Measurements from ENCODE around the gene CASP2. TPM values are rescaled to one million over a fixed set of nuclear protein-coding genes. Genes with fewer than 3 reads are reported as not detected.
"Not testable (repeated sequence)": the region's sequence is repeated elsewhere in the genome, so short reads cannot be mapped to it uniquely, and the experiment has no call there.

Gene CASP2
- polyA plus RNA-seq, 6 donors from 2014 or later, result 4.2 to 42.7 (median 23.9) TPM

- no peaks in the 10 kb centered on the region for H3K27me3 Mint-ChIP-seq
- H3K4me1 Mint-ChIP-seq, result peaks cover 42 to 71% (median 56%) of the 10 kb centered on the region in 3 donors
- ATAC-seq (ENCODE audit: low read depth in 2 of 2) (no peak), DNase-seq (no peak)
- H3K4me3 Mint-ChIP-seq, result peak overlapping the region; percentile 93 to 99 (median 98)
- peak overlapping the region; percentile 88 to 97 (median 92) for H3K27ac Mint-ChIP-seq
- H3K9me3 Mint-ChIP-seq, result no peaks in the 10 kb centered on the region
- peaks cover 0 to 7% of the 10 kb centered on the region in 2 donors for H3K36me3 Mint-ChIP-seq
These were observed 714 bp upstream of the CASP2 start for GRCh38 chr7:143287339-143287934.

- DNase-seq (no peak), ATAC-seq (ENCODE audit: low read depth in 2 of 2) (no peak)
- Mint-ChIP-seq H3K27ac (peak overlapping the region in 5 of 6 donors; percentile 90 to 96 (median 95)), H3K36me3 (peaks cover 0 to 7% of the 10 kb centered on the region in 2 donors), H3K4me1 (peaks cover 35 to 71% (median 48%) of the 10 kb centered on the region in 3 donors), H3K4me3 (peak overlapping the region; percentile 93 to 99 (median 98)), H3K9me3 (no peaks in the 10 kb centered on the region), H3K27me3 (no peaks in the 10 kb centered on the region)
These were observed 685 bp downstream of the CASP2 start for GRCh38 chr7:143288836-143289235.

GRCh38 chr7:143289421-143289820 lies 1.3 kb downstream of the CASP2 start:
- H3K27ac Mint-ChIP-seq, result peak overlapping the region in 3 of 6 donors; percentile 4 to 95 (median 54)
- peaks cover 6 to 10% of the 10 kb centered on the region in 2 donors for H3K36me3 Mint-ChIP-seq
- H3K4me1 Mint-ChIP-seq, result peaks cover 29 to 69% (median 44%) of the 10 kb centered on the region in 3 donors
- H3K27me3 Mint-ChIP-seq, result no peaks in the 10 kb centered on the region
- no peaks in the 10 kb centered on the region for H3K9me3 Mint-ChIP-seq
- ATAC-seq (ENCODE audit: low read depth in 2 of 2), result no peak
- no peak for DNase-seq
- H3K4me3 Mint-ChIP-seq, result peak overlapping the region; percentile 93 to 99 (median 98)

- not testable (repeated sequence) for H3K27me3 Mint-ChIP-seq; ATAC-seq (ENCODE audit: low read depth in 2 of 2); DNase-seq; H3K9me3 Mint-ChIP-seq
- H3K4me1 Mint-ChIP-seq, result peaks cover 27 to 68% (median 44%) of the 10 kb centered on the region in 3 donors
- peak overlapping the region in 2 of 6 donors; percentile 32 to 62 for H3K27ac Mint-ChIP-seq
- peaks cover 8 to 15% of the 10 kb centered on the region in 2 donors for H3K36me3 Mint-ChIP-seq
- H3K4me3 Mint-ChIP-seq, result peak overlapping the region; percentile 93 to 99 (median 98)
These were observed 1.7 kb downstream of the CASP2 start for GRCh38 chr7:143289888-143290287.

- Mint-ChIP-seq H3K36me3 (peaks cover 10 to 15% of the 10 kb centered on the region in 2 donors), H3K27ac (peak overlapping the region in 2 of 6 donors; percentile 11 to 29), H3K27me3 (no peaks in the 10 kb centered on the region), H3K9me3 (no peaks in the 10 kb centered on the region), H3K4me1 (peaks cover 28 to 71% (median 43%) of the 10 kb centered on the region in 3 donors), H3K4me3 (peak overlapping the region; percentile 93 to 99 (median 98))
- ATAC-seq (ENCODE audit: low read depth in 2 of 2) (no peak), DNase-seq (no peak)
These were observed 2.1 kb downstream of the CASP2 start for GRCh38 chr7:143290293-143290692.

- Mint-ChIP-seq H3K4me3 (no peak overlapping the region), H3K9me3 (no peaks in the 10 kb centered on the region), H3K36me3 (peaks cover 21% of the 10 kb centered on the region in 2 donors), H3K27ac (no peak overlapping the region), H3K27me3 (no peaks in the 10 kb centered on the region), H3K4me1 (peaks cover 37 to 72% (median 52%) of the 10 kb centered on the region in 3 donors)
- ATAC-seq (ENCODE audit: low read depth in 2 of 2) (no peak), DNase-seq (no peak)
These were observed 4.7 kb downstream of the CASP2 start for GRCh38 chr7:143292876-143293275.

- Mint-ChIP-seq H3K27me3 (no peaks in the 10 kb centered on the region), H3K4me3 (peak overlapping the region in 1 of 8 donors; percentile 8), H3K4me1 (peaks cover 30 to 56% (median 35%) of the 10 kb centered on the region in 3 donors), H3K9me3 (no peaks in the 10 kb centered on the region), H3K36me3 (peaks cover 35 to 36% of the 10 kb centered on the region in 2 donors), H3K27ac (peak overlapping the region in 3 of 6 donors; percentile 3 to 59 (median 51))
- DNase-seq, result no peak
- ATAC-seq (ENCODE audit: low read depth in 2 of 2), result no peak
These were observed 7.7 kb downstream of the CASP2 start for GRCh38 chr7:143295870-143296269.

- H3K4me1 Mint-ChIP-seq, result peaks cover 27 to 48% (median 33%) of the 10 kb centered on the region in 3 donors
- H3K4me3 Mint-ChIP-seq, result no peak overlapping the region
- ATAC-seq (ENCODE audit: low read depth in 2 of 2), result no peak
- H3K27ac Mint-ChIP-seq, result peak overlapping the region in 4 of 6 donors; percentile 18 to 81 (median 57)
- no peaks in the 10 kb centered on the region for H3K27me3 Mint-ChIP-seq
- no peaks in the 10 kb centered on the region for H3K9me3 Mint-ChIP-seq
- H3K36me3 Mint-ChIP-seq, result peaks cover 35 to 38% of the 10 kb centered on the region in 2 donors
- DNase-seq, result no peak
These were observed 8.5 kb downstream of the CASP2 start for GRCh38 chr7:143296686-143297085.

- Mint-ChIP-seq H3K9me3 (no peaks in the 10 kb centered on the region), H3K27ac (no peak overlapping the region), H3K36me3 (peaks cover 30 to 43% of the 10 kb centered on the region in 2 donors), H3K27me3 (no peaks in the 10 kb centered on the region), H3K4me3 (no peak overlapping the region), H3K4me1 (peaks cover 27 to 33% (median 30%) of the 10 kb centered on the region in 3 donors)
- DNase-seq (no peak), ATAC-seq (ENCODE audit: low read depth in 2 of 2) (no peak)
These were observed 11.2 kb downstream of the CASP2 start for GRCh38 chr7:143299346-143299745.

GRCh38 chr7:143299840-143300239 lies 11.7 kb downstream of the CASP2 start:
- DNase-seq, result peak; percentile 14
- H3K9me3 Mint-ChIP-seq, result no peaks in the 10 kb centered on the region
- H3K4me3 Mint-ChIP-seq, result no peak overlapping the region
- H3K27ac Mint-ChIP-seq, result no peak overlapping the region
- H3K4me1 Mint-ChIP-seq, result peaks cover 26 to 33% (median 27%) of the 10 kb centered on the region in 3 donors
- H3K27me3 Mint-ChIP-seq, result no peaks in the 10 kb centered on the region
- H3K36me3 Mint-ChIP-seq, result peaks cover 29 to 41% of the 10 kb centered on the region in 2 donors
- peak; percentile 67 to 71 for ATAC-seq (ENCODE audit: low read depth in 2 of 2)

- Mint-ChIP-seq H3K4me1 (peaks cover 12 to 30% (median 25%) of the 10 kb centered on the region in 3 donors), H3K4me3 (no peak overlapping the region), H3K36me3 (peaks cover 31 to 52% of the 10 kb centered on the region in 2 donors), H3K9me3 (no peaks in the 10 kb centered on the region), H3K27ac (peak overlapping the region in 3 of 6 donors; percentile 0 to 64 (median 4)), H3K27me3 (no peaks in the 10 kb centered on the region)
- ATAC-seq (ENCODE audit: low read depth in 2 of 2) (no peak), DNase-seq (no peak)
These were observed 13.1 kb downstream of the CASP2 start for GRCh38 chr7:143300959-143301935.

GRCh38 chr7:143303733-143304132 lies 15.6 kb downstream of the CASP2 start:
- Mint-ChIP-seq H3K4me3 (no peak overlapping the region), H3K27me3 (no peaks in the 10 kb centered on the region), H3K4me1 (peaks cover 12 to 30% (median 28%) of the 10 kb centered on the region in 3 donors), H3K9me3 (no peaks in the 10 kb centered on the region), H3K36me3 (peaks cover 36 to 72% of the 10 kb centered on the region in 2 donors), H3K27ac (no peak overlapping the region)
- no peak for ATAC-seq (ENCODE audit: low read depth in 2 of 2)
- DNase-seq, result no peak

- peaks cover 36 to 66% of the 10 kb centered on the region in 2 donors for H3K36me3 Mint-ChIP-seq
- no peak overlapping the region for H3K27ac Mint-ChIP-seq
- DNase-seq, result no peak
- H3K9me3 Mint-ChIP-seq, result no peaks in the 10 kb centered on the region
- ATAC-seq (ENCODE audit: low read depth in 2 of 2), result no peak
- H3K4me1 Mint-ChIP-seq, result peaks cover 8 to 30% (median 24%) of the 10 kb centered on the region in 3 donors
- H3K27me3 Mint-ChIP-seq, result no peaks in the 10 kb centered on the region
- H3K4me3 Mint-ChIP-seq, result no peak overlapping the region
These were observed 16.8 kb downstream of the CASP2 start for GRCh38 chr7:143304938-143305337.

Measured in naive B cell (primary cell).